PC-3 (cell line): ENCODE measurements around the gene RER1. TPM values are rescaled to one million over a fixed set of nuclear protein-coding genes. Genes with fewer than 3 reads are reported as not detected.

Experiments
- ATAC-seq: fragments of 200-7000 bp; cut with Tn5 transposase; 2 replicates; pipeline ENCODE4 v1.9.1; 2020; ENCODE audit warnings: mild to moderate bottlenecking, moderate library complexity
- BruUV-seq: library from RNA; stranded (reverse); fragments of 400-500 nt; replicated peaks from 2 replicates; lab custom pipeline; 2021; lab: Mats Ljungman, UMichigan
- CTCF ChIA-PET: fragments of 300-600 bp; sonication (Branson Sonifier 250); formaldehyde crosslinking; loops from one replicate; lab custom pipeline; 2022; ENCODE audit warnings: antibody characterized with exemption; lab: Charles Lee
- POLR2A ChIA-PET: fragments of 300-600 bp; sonication (Branson Sonifier 250); formaldehyde crosslinking; loops from one replicate; lab custom pipeline; 2022; ENCODE audit warnings: antibody characterized with exemption; ENCODE audit not compliant: unreplicated experiment; lab: Charles Lee
- DNase-seq: peaks from one replicate; pipeline ENCODE4 v3.0.0-alpha.2; 2015
- H2AFZ ChIP-seq: fragments of 300-600 bp; sonication (generic); 2 replicates; pipeline ENCODE4 v1.6.0; 2016; ENCODE audit warnings: antibody characterized with exemption, low read length
- H3F3A ChIP-seq: fragments of 300-600 bp; sonication (generic); one replicate; pipeline ENCODE4 v1.6.0; 2017; ENCODE audit warnings: antibody characterized with exemption, low read length, control low read depth, mild to moderate bottlenecking; ENCODE audit not compliant: unreplicated experiment
- H3K27ac ChIP-seq: fragments of 300-600 bp; sonication (generic); 2 replicates; pipeline ENCODE4 v1.5.1; 2016; ENCODE audit warnings: mild to moderate bottlenecking, low read length
- H3K27me3 ChIP-seq: fragments of 300-600 bp; sonication (generic); 2 replicates; pipeline ENCODE4 v1.6.1; 2016; ENCODE audit warnings: low read length, mixed read lengths
- H3K36me3 ChIP-seq: fragments of 300-600 bp; sonication (generic); 2 replicates; pipeline ENCODE4 v1.6.1; 2016; ENCODE audit warnings: low read depth, mixed run types, low read length, mixed read lengths
- H3K4me1 ChIP-seq: fragments of 300-600 bp; sonication (generic); 2 replicates; pipeline ENCODE4 v1.5.1; 2016; ENCODE audit warnings: low read length; ENCODE audit not compliant: insufficient read depth
- H3K4me2 ChIP-seq: fragments of 300-600 bp; sonication (generic); 2 replicates; pipeline ENCODE4 v1.6.0; 2016; ENCODE audit warnings: low read length
- H3K4me3 ChIP-seq: fragments of 300-600 bp; sonication (generic); 2 replicates; pipeline ENCODE4 v1.5.1; 2016; ENCODE audit warnings: mild to moderate bottlenecking, low read length, mixed read lengths
- H3K79me2 ChIP-seq: fragments of 300-600 bp; sonication (generic); 2 replicates; pipeline ENCODE4 v1.6.1; 2017; ENCODE audit warnings: low read length, mixed read lengths
- H3K9ac ChIP-seq: fragments of 300-600 bp; sonication (generic); 2 replicates; pipeline ENCODE4 v1.6.0; 2016; ENCODE audit warnings: mild to moderate bottlenecking, low read length
- H3K9me2 ChIP-seq: fragments of 300-600 bp; sonication (generic); replicated peaks from 2 replicates; pipeline ENCODE4 v1.6.1; 2016; ENCODE audit warnings: mixed run types, low read length, mixed read lengths
- H3K9me3 ChIP-seq: fragments of 300-600 bp; sonication (generic); 2 replicates; pipeline ENCODE4 v1.6.1; 2016; ENCODE audit warnings: low read length, mixed read lengths
- H4K20me1 ChIP-seq: fragments of 300-600 bp; sonication (generic); 2 replicates; pipeline ENCODE4 v1.6.1; 2016; ENCODE audit warnings: low read length, mixed read lengths
- EZH2 ChIP-seq: fragments of 300-600 bp; sonication (generic); IDR thresholded peaks from one replicate; pipeline ENCODE4 v1.6.1; 2017; ENCODE audit warnings: antibody characterized with exemption, mild to moderate bottlenecking, low read length; ENCODE audit not compliant: unreplicated experiment
- EZH2phosphoT487 ChIP-seq: fragments of 300-600 bp; sonication (generic); IDR thresholded peaks from 2 replicates; pipeline ENCODE4 v1.6.1; 2018; ENCODE audit warnings: mild to moderate bottlenecking, antibody characterized with exemption, low read length, borderline replicate concordance
- intact Hi-C: fragments of 100-400 bp; cut with micrococcal nuclease; formaldehyde crosslinking; loops from 2 replicates; pipeline ENCODE4 v1.9.0; 2023
- total RNA-seq: library from RNA; depleted of rRNA; stranded (reverse); fragments of >200 nt; gene quantifications from 2 replicates; pipeline ENCODE4 v1.2.3, GENCODE V29; 2014
- TF ChIP-seq, protein P1 (sequence below): fragments of 300-600 bp; sonication (generic); conservative IDR thresholded peaks from 2 replicates; pipeline ENCODE4 v1.5.1; 2017; ENCODE audit warnings: antibody characterized with exemption, low read depth, mild to moderate bottlenecking, low read length

RER1 gene
- total RNA-seq, 1 experiment from 2014 or later: 160 TPM

DNA sequence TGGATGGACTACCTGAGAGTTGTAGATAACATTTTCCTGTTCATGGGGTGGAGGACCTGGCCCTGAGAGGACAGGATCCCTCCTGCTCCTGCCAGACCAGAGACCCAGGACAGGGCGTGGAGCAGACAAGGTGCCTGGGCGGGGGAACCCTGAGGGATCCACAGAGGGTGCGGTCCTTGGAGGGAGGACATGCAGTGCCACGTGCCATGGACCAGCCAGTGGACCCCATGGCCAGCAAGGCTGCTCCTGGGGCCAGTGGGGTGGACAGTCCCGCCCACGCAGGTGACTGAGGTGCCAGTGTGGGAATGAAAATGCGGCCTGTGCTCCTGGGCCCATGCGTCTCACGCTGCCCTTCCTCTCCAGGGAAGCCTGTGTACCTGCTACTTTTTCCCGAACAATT is 3.6 kb downstream of the RER1 start:
- no peak overlapping the region for H3K27ac ChIP-seq
- peaks cover 13% of the 10 kb centered on the region for H4K20me1 ChIP-seq
- H3K79me2 ChIP-seq: peaks cover 67% of the 10 kb centered on the region
- no peaks in the 10 kb centered on the region for H3K9me2 ChIP-seq
- H3K36me3 ChIP-seq: peaks cover 66% of the 10 kb centered on the region
- no peaks in the 10 kb centered on the region for H3K27me3 ChIP-seq
- H3K9ac ChIP-seq: no peak overlapping the region
- ChIA-PET POLR2A (no interaction called here), CTCF (no interaction called here)
- no peak for ATAC-seq
- no peaks in the 10 kb centered on the region for H3K9me3 ChIP-seq
- H3K4me2 ChIP-seq: no peak overlapping the region
- no peak overlapping the region for H3K4me3 ChIP-seq
- no peak for DNase-seq
- peaks cover 17% of the 10 kb centered on the region for H3K4me1 ChIP-seq
- H2AFZ ChIP-seq: no peak overlapping the region
- TF ChIP-seq, protein P1, sequence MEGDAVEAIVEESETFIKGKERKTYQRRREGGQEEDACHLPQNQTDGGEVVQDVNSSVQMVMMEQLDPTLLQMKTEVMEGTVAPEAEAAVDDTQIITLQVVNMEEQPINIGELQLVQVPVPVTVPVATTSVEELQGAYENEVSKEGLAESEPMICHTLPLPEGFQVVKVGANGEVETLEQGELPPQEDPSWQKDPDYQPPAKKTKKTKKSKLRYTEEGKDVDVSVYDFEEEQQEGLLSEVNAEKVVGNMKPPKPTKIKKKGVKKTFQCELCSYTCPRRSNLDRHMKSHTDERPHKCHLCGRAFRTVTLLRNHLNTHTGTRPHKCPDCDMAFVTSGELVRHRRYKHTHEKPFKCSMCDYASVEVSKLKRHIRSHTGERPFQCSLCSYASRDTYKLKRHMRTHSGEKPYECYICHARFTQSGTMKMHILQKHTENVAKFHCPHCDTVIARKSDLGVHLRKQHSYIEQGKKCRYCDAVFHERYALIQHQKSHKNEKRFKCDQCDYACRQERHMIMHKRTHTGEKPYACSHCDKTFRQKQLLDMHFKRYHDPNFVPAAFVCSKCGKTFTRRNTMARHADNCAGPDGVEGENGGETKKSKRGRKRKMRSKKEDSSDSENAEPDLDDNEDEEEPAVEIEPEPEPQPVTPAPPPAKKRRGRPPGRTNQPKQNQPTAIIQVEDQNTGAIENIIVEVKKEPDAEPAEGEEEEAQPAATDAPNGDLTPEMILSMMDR: no peak
- TF ChIP-seq EZH2phosphoT487 (no peak), EZH2 (no peak)
- H3F3A ChIP-seq: peaks cover 5% of the 10 kb centered on the region
- BruUV-seq: no TSS peak
- intact Hi-C loops: no loop called here

DNA sequence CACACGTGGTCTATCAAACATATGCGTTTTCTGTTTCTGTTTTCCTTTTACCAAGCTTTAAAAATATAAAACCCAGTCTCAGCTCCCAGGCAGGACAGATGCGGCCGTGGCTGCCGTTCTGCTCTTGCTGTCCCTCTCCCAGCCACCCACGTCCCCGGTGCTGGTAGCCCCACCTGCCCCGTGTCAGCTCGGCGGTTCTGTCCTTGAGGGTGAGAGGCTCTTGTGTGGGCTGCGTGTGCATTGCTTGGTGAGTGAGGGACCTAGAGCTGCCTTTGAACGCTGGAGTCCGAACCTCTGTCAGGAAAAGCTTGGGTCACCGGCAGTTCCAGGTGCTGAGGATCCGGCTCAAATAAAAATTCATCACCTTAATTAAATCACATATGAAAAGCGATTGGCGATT is 4.4 kb downstream of the RER1 start:
- H4K20me1 ChIP-seq: peaks cover 13% of the 10 kb centered on the region
- ChIA-PET POLR2A (no interaction called here), CTCF (no interaction called here)
- H3K36me3 ChIP-seq: peaks cover 73% of the 10 kb centered on the region
- H3K9ac ChIP-seq: no peak overlapping the region
- peaks cover 59% of the 10 kb centered on the region for H3K79me2 ChIP-seq
- H3K4me2 ChIP-seq: no peak overlapping the region
- H3K9me2 ChIP-seq: no peaks in the 10 kb centered on the region
- no peak overlapping the region for H3K4me3 ChIP-seq
- no peak overlapping the region for H3K27ac ChIP-seq
- DNase-seq (no peak), ATAC-seq (no peak)
- peaks cover 5% of the 10 kb centered on the region for H3F3A ChIP-seq
- no peak for TF ChIP-seq EZH2phosphoT487
- TF ChIP-seq EZH2: no peak
- BruUV-seq: no TSS peak
- no peaks in the 10 kb centered on the region for H3K9me3 ChIP-seq
- H3K4me1 ChIP-seq: peaks cover 13% of the 10 kb centered on the region
- H2AFZ ChIP-seq: no peak overlapping the region
- intact Hi-C loops: no loop called here
- H3K27me3 ChIP-seq: no peaks in the 10 kb centered on the region

DNA sequence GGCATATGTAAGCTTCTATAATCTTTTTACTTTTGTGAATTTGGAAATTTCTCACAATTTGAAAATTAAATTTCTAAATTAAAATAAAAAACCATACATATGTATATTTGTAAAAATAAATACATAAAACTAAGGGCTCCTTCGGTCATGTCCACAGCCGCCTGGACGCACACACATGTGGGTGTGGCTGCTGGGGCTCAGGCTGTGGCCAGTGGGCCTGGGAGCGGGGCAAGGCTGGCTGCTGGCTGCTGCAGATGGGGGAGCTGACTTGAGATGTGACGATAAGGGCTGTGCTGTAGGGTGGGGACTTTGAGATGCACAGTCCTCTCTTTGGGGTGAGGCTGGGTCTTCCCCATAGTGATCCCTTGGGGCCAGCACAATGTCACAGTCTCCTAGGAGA is 4.8 kb downstream of the RER1 start:
- Histone ChIP-seq H3K9ac (no peak overlapping the region), H3K9me3 (no peaks in the 10 kb centered on the region), H3K79me2 (peaks cover 58% of the 10 kb centered on the region), H3K9me2 (no peaks in the 10 kb centered on the region), H3K27me3 (no peaks in the 10 kb centered on the region), H4K20me1 (peaks cover 14% of the 10 kb centered on the region), H3K27ac (no peak overlapping the region), H3F3A (peaks cover 5% of the 10 kb centered on the region), H3K4me1 (peaks cover 13% of the 10 kb centered on the region), H3K36me3 (peaks cover 73% of the 10 kb centered on the region), H2AFZ (no peak overlapping the region), H3K4me3 (no peak overlapping the region), H3K4me2 (no peak overlapping the region)
- DNase-seq: no peak
- TF ChIP-seq EZH2: no peak
- TF ChIP-seq EZH2phosphoT487: no peak
- TF ChIP-seq, protein P1: no peak
- CTCF ChIA-PET: no interaction called here
- no TSS peak for BruUV-seq
- ATAC-seq: no peak
- POLR2A ChIA-PET: no interaction called here
- intact Hi-C loops: no loop called here
